Measurements from ENCODE around the gene ASS1. TPM values are rescaled to one million over a fixed set of nuclear protein-coding genes. Genes with fewer than 3 reads are reported as not detected.
"Not testable (repeated sequence)": the region's sequence is repeated elsewhere in the genome, so short reads cannot be mapped to it uniquely, and the experiment has no call there.

Gene ASS1
- total RNA-seq, 2 donors from 2014 or later: 58.0 to 58.4 TPM

DNA sequence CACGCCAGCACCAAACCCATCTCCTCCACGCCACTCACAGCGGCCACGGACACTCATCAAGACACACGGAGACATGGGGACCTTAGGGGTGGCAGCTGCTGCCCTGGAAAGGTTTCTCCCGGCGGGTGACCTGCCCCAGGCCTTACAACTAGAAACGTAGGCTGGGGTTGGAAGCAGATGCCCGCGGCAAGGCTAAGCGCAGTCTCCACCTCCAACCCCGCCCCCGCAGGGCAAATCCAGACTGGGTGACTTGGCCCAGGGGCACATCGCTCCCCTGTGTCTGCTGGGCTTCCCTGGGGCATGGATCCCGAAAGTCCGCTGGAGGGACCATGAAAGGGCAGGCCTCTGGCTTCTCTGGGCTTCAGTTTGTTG lies 12.0 kb upstream of the ASS1 start:
- Mint-ChIP-seq H3K27me3 (ENCODE audit: low read depth) (peaks cover 55% of the 10 kb centered on the region), H3K9me3 (no peaks in the 10 kb centered on the region), H3K4me1 (ENCODE audit: low read depth) (peaks cover 9% of the 10 kb centered on the region), H3K4me3 (peak overlapping the region; percentile 51 to 65), H3K27ac (no peak overlapping the region), H3K36me3 (ENCODE audit: insufficient read depth in 2 of 2) (peaks cover 0 to 2% of the 10 kb centered on the region in 2 donors)
- no peak for ATAC-seq (replicated peaks in 1 of 2)
- no peak for DNase-seq

DNA sequence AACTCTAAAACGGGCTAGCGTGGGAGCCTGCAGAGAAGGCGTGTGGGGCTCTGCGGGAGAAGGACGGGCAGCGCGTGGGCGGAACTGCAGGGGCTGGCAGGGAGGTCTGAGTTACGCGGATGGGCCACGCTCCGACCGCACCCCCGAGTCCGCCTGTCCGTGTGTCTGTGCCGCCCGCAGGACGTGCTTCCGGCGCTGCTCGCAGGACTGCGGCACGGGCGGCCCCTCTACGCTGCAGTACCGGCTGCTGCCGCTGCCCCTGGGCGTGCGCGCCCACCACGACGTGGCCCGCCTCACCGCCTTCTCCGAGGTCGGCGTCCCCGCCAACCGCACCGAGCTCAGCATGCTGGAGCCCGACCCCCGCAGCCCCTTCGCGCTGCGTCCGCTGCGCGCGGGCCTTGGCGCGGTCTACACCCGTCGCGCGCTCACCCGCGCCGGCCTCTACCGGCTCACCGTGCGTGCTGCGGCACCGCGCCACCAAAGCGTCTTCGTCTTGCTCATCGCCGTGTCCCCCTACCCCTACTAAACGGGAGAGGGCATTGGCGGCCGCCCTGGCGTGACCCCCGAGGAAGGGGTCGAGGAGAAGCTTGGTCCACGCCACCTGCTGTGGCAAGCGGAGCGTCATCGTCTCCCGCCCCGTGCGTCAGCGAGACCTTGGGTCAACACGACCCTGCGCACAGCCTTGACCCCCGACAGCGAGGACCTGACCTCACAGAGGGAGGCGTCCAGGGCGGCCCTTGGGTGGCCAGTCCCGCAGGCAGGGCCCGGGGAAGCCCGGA lies 11.4 kb upstream of the ASS1 start:
- ATAC-seq (replicated peaks in 1 of 2): peak; percentile 94

DNA sequence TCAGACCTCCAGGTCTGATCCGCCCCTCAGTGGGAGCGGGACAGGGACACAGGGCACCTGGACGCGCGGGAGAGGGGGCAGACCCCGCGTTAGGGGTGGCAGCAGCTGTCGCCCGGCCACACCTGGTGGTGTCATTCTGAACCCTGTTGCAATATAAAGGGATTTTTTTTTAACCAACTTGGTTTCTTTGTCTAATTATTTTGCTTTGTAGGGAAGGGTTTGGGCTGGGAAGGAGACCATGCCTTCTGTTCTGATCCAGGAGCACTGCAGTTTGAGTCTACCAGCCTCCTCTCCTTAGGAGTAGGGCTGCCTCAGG lies 10.9 kb upstream of the ASS1 start:
- Mint-ChIP-seq H3K4me3 (peak overlapping the region; percentile 51 to 62), H3K9me3 (no peaks in the 10 kb centered on the region), H3K36me3 (ENCODE audit: insufficient read depth in 2 of 2) (peaks cover 0 to 2% of the 10 kb centered on the region in 2 donors), H3K27ac (no peak overlapping the region), H3K27me3 (ENCODE audit: low read depth) (peaks cover 60% of the 10 kb centered on the region), H3K4me1 (ENCODE audit: low read depth) (peaks cover 9% of the 10 kb centered on the region)
- DNase-seq (no peak), ATAC-seq (replicated peaks in 1 of 2) (no peak)

More for the DNA sequence above, 11.4 kb upstream of the ASS1 start:
- no peaks in the 10 kb centered on the region for H3K9me3 Mint-ChIP-seq
- H3K36me3 Mint-ChIP-seq (ENCODE audit: insufficient read depth in 2 of 2): peaks cover 0 to 2% of the 10 kb centered on the region in 2 donors
- H3K4me3 Mint-ChIP-seq: peak overlapping the region; percentile 51 to 62
- peaks cover 55% of the 10 kb centered on the region for H3K27me3 Mint-ChIP-seq (ENCODE audit: low read depth)
- H3K27ac Mint-ChIP-seq: no peak overlapping the region
- peaks cover 9% of the 10 kb centered on the region for H3K4me1 Mint-ChIP-seq (ENCODE audit: low read depth)
- peak; percentile 65 to 68 for DNase-seq

DNA sequence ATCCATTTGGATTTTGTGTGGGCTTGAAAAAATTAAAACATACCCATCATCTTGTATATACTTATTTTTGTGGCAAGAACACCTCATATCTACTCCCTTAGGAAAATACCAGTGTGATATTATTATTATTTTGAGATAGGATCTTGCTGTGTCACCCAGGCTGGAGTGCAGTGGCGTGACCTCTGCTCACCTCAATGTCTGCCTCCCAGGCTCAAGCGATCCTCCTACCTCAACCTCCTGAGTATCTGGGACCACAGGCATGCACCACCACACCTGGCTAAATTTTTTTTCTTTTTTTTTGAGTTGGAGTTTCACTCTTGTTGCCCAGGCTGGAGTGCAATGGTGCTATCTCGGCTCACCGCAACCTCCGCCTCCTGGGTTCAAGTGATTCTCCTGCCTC lies 10.1 kb upstream of the ASS1 start:
- H3K4me3 Mint-ChIP-seq; DNase-seq; ATAC-seq (replicated peaks in 1 of 2); H3K9me3 Mint-ChIP-seq; H3K36me3 Mint-ChIP-seq (ENCODE audit: insufficient read depth in 2 of 2); H3K27ac Mint-ChIP-seq; H3K4me1 Mint-ChIP-seq (ENCODE audit: low read depth): not testable (repeated sequence)
- H3K27me3 Mint-ChIP-seq (ENCODE audit: low read depth): peaks cover 62% of the 10 kb centered on the region

DNA sequence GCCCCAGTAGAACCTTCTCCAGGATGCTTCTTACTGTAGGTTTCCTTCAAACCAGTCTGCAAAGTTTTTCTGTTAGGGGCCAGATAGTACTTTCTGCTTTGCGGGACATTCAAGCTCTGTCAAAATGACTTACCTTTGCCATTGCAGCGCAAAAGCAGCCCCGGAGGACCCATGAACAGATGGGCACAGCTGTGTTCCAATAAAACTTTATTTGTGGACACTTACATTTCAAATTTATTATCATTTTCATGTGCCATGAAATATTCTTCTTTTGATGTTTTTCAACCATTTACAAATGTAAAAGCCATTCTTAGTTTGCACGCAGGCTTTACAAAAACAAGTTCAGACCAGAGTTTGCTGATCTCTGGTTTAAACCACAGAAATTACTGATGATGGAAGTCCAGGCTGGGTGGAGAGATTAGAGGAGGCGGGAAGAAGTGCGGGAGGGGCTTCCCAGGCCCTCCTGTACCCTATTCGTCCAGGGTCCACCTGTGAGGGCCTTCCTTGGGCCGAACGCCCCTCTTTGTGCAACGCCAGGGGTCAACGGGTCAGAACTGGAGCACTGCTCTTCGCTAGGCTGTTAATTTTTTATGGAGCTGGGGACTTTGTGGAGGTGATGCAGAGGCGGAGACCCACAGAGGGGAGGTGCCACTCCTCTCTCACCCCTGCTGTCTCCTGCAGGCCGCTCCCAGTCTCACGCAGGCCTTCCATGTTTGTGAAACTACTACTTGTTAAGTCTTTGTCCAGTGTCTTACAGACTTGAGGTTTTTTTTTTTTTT lies 7.6 kb upstream of the ASS1 start:
- DNase-seq: no peak
- Mint-ChIP-seq H3K4me3 (no peak overlapping the region), H3K36me3 (ENCODE audit: insufficient read depth in 2 of 2) (peaks cover 7% of the 10 kb centered on the region in 2 donors), H3K27me3 (ENCODE audit: low read depth) (peaks cover 62% of the 10 kb centered on the region), H3K9me3 (peaks cover 2 to 6% of the 10 kb centered on the region in 2 donors), H3K4me1 (ENCODE audit: low read depth) (peaks cover 9% of the 10 kb centered on the region), H3K27ac (no peak overlapping the region)
- no peak for ATAC-seq (replicated peaks in 1 of 2)

DNA sequence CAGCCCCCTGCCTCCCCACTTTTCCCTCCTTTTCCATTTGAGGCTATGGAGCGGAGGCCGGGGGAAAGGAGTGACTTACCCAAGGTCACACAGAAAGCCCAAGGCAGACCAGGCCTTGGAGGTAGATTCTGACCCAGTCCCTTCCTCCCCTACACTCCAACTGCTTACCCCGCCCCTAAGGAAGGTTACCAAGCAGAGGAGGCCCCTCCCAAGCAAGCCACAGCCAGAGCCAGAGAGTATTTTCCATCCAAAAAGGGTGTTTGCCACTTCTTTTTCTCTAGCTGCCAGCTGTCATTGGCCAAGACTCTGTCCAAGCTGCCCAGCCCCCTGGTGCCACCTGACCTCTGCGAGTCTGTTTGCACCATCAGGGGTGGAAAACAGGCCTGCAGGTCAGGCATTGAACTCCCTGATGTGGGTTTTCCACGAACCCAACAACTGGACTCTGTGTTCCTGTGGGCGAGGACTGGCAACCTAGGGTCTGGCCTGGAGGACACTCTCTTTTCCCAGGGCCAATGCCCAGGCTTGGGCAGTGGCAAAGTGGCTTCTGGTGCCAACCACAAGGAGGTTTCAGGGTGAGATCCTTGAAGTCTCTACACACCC lies 6.3 kb upstream of the ASS1 start:
- DNase-seq (no peak), ATAC-seq (replicated peaks in 1 of 2) (no peak)
- Mint-ChIP-seq H3K27me3 (ENCODE audit: low read depth) (peaks cover 54% of the 10 kb centered on the region), H3K27ac (no peak overlapping the region), H3K9me3 (peaks cover 2 to 6% of the 10 kb centered on the region in 2 donors), H3K4me1 (ENCODE audit: low read depth) (no peaks in the 10 kb centered on the region), H3K36me3 (ENCODE audit: insufficient read depth in 2 of 2) (peaks cover 7% of the 10 kb centered on the region in 2 donors), H3K4me3 (no peak overlapping the region)

DNA sequence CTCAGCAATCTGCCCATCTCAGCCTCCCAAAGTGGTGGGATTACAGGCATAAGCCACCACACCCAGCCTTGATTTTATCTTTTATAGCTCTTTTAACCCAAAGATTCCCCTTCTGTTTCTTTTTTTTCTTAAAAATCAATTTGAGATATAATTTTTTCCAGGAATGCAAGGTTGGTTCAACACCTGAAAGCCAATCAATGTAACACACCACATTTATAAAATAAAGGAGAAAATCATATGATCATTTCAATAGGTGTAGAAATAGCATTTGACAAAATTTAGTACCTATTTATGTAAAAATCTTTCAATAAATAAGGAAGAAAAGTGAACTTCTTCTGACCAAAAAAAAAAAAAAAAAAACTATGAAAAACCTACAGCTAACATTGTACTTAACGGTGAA lies 3.7 kb upstream of the ASS1 start:
- DNase-seq (no peak), ATAC-seq (replicated peaks in 1 of 2) (no peak)
- no peak overlapping the region for H3K27ac Mint-ChIP-seq
- H3K27me3 Mint-ChIP-seq (ENCODE audit: low read depth): peaks cover 36% of the 10 kb centered on the region
- peaks cover 7% of the 10 kb centered on the region in 2 donors for H3K36me3 Mint-ChIP-seq (ENCODE audit: insufficient read depth in 2 of 2)
- H3K4me1 Mint-ChIP-seq (ENCODE audit: low read depth): peaks cover 5% of the 10 kb centered on the region
- no peak overlapping the region for H3K4me3 Mint-ChIP-seq
- peaks cover 2 to 6% of the 10 kb centered on the region in 2 donors for H3K9me3 Mint-ChIP-seq

DNA sequence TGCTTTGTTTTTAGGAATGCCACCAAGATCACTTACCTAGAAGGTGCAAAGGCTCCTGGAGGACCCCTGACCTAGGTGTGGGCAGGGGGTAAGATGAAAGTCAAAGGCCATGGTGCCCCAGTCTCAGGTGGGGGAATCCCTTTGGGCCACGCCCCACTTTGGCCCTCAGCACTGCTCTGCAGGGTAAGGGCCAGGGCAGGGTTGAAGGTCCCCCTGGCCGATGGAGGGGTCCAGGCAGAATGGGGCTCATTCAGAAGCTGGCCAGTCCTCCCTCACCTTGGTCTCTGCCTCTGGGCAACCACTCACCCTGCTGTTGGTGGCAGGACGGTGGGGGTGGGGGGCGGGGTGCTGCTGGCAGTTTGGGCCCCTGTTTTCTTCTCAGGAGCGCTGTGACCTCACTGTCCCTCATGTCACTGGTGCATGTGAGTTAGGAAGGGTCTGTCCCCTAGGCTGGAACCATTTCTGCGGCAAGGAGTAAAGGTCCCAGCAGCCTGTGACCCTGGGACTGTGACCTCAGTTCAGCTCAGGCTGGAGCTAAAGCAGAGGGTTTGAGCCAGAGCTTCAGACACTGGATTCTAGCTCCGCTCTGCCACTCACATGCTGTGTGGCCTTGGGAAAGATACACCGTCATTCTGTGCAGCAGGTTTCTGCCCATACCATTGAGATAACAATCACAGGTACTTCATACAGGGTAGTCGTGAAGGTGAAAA lies 1.9 kb upstream of the ASS1 start:
- no peak overlapping the region for H3K4me3 Mint-ChIP-seq
- ATAC-seq (replicated peaks in 1 of 2): no peak

DNA sequence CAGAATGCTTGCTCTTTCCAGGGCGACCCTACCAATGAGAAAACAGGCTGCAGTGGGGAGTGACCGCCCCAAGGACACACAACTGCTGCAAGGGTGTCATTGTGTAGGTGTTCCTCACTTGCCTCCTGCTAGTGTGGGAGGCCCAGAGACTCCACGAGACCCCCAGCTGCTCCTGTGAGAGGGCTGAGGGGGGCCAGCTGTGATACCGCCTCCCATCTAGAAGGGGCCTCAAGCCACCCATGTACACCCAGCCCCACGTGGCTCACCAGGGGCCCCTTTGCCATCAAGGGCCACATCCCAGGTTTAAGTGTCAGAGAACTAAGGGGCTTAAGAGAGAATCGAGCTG lies 1.3 kb upstream of the ASS1 start:
- H3K4me1 Mint-ChIP-seq (ENCODE audit: low read depth): peaks cover 29% of the 10 kb centered on the region
- no peak for ATAC-seq (replicated peaks in 1 of 2)
- H3K9me3 Mint-ChIP-seq: peaks cover 2 to 6% of the 10 kb centered on the region in 2 donors
- peak overlapping the region in 1 of 2 donors; percentile 27 for H3K4me3 Mint-ChIP-seq
- no peak for DNase-seq
- H3K27me3 Mint-ChIP-seq (ENCODE audit: low read depth): peaks cover 29% of the 10 kb centered on the region
- no peak overlapping the region for H3K27ac Mint-ChIP-seq
- H3K36me3 Mint-ChIP-seq (ENCODE audit: insufficient read depth in 2 of 2): peaks cover 7 to 10% of the 10 kb centered on the region in 2 donors

More for the DNA sequence above, 1.9 kb upstream of the ASS1 start:
- H3K27me3 Mint-ChIP-seq (ENCODE audit: low read depth): peaks cover 24% of the 10 kb centered on the region
- no peak for DNase-seq
- peaks cover 24% of the 10 kb centered on the region for H3K4me1 Mint-ChIP-seq (ENCODE audit: low read depth)
- peaks cover 7% of the 10 kb centered on the region in 2 donors for H3K36me3 Mint-ChIP-seq (ENCODE audit: insufficient read depth in 2 of 2)
- H3K27ac Mint-ChIP-seq: no peak overlapping the region
- H3K9me3 Mint-ChIP-seq: peaks cover 2 to 6% of the 10 kb centered on the region in 2 donors

DNA sequence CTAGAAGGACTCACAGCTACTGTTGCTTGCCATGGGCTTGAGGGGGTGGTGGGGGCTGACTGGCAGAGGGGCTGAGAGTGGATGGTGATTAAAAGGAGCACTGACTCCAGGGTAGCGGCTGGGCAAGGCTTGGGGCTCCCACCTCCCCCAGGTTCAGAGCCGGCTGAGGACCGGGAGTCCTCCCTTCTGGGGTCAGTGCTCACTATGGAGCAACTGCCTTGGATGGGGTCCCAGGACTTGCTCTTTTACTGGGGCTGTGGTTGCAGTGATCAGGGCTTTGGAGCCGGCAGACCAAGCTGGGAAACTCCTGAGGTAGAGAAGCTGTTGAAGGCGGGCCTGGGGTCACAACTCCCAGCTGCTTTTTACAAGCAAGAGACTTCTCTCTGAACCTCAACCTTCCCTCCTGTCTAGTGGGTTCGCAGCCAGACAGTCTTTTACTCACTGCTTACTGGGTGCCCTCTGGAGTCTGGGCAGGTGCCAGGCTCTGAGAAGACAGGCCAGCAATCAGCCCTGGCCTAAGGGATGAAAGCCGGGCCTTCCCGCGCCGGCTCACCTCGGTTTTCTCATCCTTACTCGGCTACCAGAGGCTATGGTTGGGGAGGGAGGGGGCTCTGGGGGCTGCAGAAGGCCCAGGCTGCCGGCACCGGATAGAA lies 795 bp upstream of the ASS1 start:
- peaks cover 26% of the 10 kb centered on the region for H3K27me3 Mint-ChIP-seq (ENCODE audit: low read depth)
- ATAC-seq (replicated peaks in 1 of 2) (no peak), DNase-seq (no peak)
- H3K27ac Mint-ChIP-seq: no peak overlapping the region
- H3K36me3 Mint-ChIP-seq (ENCODE audit: insufficient read depth in 2 of 2): peaks cover 7 to 10% of the 10 kb centered on the region in 2 donors
- peaks cover 2 to 6% of the 10 kb centered on the region in 2 donors for H3K9me3 Mint-ChIP-seq
- peaks cover 35% of the 10 kb centered on the region for H3K4me1 Mint-ChIP-seq (ENCODE audit: low read depth)
- H3K4me3 Mint-ChIP-seq: peak overlapping the region in 1 of 2 donors; percentile 27

DNA sequence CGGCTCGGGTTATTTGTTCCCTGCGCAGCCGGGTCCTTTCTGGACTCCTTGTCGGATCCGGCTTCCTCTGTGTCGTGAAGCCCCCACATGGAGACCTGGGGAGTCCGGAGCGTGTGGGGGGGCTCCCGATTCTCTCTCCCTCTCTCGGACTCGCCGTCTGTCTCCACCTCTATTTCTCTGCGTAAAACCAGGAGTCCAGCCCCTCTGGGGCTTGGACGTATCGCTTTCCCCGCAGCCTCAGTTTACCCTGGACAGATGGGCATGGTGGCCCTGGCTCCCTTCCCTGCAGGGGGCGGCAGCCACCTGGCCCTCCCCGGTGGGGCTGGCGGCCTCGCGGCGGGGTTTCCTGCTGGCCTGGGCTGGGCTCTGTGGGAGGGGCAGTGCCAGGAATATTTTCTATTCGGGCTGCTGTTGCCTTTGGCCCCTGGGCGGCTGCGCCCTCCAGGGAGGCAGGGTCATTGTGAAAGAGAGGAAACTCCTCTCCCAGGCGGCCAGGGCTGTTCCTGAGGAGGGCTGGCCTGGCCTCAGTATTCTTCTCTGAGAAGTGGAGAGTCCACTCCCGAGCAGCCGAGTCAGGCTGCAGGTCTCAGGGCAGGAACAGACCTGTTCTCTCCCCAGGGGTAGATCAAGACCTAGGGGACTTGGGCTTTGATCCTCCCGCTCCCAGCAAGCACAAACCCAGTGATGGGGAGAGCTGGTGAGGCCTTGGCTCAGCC lies 665 bp downstream of the ASS1 start:
- H3K9me3 Mint-ChIP-seq: peaks cover 2 to 6% of the 10 kb centered on the region in 2 donors
- peaks cover 35% of the 10 kb centered on the region for H3K4me1 Mint-ChIP-seq (ENCODE audit: low read depth)
- DNase-seq (no peak), ATAC-seq (replicated peaks in 1 of 2) (no peak)
- peaks cover 29% of the 10 kb centered on the region for H3K27me3 Mint-ChIP-seq (ENCODE audit: low read depth)
- no peak overlapping the region for H3K27ac Mint-ChIP-seq
- peaks cover 7 to 10% of the 10 kb centered on the region in 2 donors for H3K36me3 Mint-ChIP-seq (ENCODE audit: insufficient read depth in 2 of 2)
- peak overlapping the region; percentile 79 to 86 for H3K4me3 Mint-ChIP-seq

Measured in activated T-cell treated with anti-CD3 and anti-CD28 coated beads, Interleukin-2, amount 50 U/mL, for 72 hours (primary cell).